Measurements from ENCODE around the gene DNAJC6.
"Not testable (repeated sequence)": the region's sequence is repeated elsewhere in the genome, so short reads cannot be mapped to it uniquely, and the experiment has no call there.

DNAJC6 gene

DNA sequence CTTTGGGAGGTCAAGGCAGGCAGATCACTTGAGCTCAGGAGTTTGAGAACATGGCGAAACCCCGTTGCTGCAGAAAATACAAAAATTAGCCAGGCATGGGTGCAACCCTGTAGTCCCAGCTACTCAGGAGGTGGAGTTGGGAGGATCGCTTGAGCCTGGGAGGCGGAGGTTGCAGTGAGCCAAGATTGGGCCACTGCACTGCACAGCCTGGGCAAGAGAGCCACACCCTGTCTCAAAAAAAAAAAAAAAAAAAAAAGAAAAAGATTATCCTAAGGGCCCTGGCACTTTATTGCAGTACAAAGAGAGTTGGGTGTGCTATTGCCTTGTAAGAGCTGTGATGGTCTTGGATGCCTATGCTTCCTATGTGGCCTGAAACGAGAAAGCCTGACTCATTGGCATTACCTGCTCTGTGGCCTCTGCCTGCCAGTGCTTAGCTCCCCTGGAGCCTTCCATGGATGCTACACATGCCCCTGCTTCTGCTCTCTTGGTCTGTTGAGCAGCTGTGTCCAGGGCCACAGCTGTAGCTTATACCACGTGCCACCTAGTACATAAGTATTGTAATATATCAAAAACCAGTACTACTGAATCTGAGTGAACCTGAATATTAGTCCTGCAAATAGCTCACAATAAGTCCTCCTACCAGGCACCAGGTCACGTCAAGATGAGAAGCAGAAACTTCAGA, 45.8 kb downstream of the DNAJC6 start:
- DNase-seq (ENCODE audit: low read depth): no peak

- no peak for DNase-seq (ENCODE audit: low read depth)
Measured at GRCh38 chr1:65357291-65357960, 48.1 kb downstream of the DNAJC6 start.

GRCh38 chr1:65359888-65360287, 50.5 kb downstream of the DNAJC6 start:
- DNase-seq (ENCODE audit: low read depth): no peak

- DNase-seq (ENCODE audit: low read depth): no peak
Measured at GRCh38 chr1:65360648-65361047, 51.3 kb downstream of the DNAJC6 start.

DNA sequence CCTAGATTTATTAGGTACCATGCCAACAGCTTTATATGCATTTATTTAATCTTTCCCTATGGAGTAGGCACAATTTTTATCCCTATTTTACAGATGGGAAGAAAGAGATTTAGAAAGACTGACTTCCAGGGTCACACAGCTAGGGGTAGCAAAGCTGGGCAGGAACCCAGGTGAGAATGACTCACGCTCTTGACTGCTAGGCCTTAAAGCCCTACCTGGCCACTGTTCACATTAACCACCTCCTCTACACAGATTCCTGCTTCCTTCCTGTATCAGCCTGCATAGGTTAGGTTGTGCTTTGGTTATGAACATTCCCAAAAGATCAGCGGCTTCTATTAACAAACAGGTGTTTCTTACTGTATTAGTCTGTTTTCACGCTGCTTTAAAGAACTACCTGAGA, 53.2 kb downstream of the DNAJC6 start:
- DNase-seq (ENCODE audit: low read depth): no peak

DNA sequence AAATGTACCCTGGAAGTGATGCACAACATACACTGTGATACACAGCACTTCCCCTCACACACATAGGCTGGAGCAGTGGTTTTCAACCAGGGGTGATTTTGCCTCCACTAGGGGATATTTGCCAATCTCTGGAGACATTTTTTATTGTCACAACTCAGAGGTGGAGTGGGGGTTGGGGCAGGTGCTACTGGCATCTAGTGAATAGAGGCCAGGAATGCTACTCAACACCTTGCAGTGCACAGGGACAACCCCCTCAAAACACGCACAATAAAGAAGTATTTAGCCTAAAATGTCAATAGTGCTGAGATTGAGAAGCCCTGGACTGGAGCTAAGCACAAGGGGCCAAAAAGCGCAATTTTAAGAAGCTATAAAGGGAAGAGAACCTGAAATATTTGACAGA, 54.1 kb downstream of the DNAJC6 start:
- no peak for DNase-seq (ENCODE audit: low read depth)

DNA sequence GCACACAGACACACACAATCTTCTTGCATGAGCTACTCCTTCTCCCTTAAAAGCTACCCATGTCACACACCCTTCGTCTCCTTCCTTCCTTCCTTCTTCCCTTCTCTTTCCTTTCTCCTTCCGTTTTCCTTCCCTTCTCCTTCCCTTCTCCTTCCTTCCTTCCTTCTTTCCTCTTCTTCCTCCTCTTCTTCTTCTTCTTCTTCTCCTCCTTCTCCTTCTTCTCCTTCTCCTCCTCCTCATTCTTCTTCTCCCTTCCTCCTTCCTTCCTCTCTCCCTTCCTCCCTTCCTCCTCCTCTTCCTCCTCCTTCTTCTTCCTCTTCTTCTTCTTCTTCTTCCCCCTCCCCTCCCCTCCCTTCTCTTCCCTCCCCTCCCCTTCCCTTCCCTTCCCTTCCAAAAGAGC, 59.1 kb downstream of the DNAJC6 start:
- DNase-seq (ENCODE audit: low read depth): no peak

DNA sequence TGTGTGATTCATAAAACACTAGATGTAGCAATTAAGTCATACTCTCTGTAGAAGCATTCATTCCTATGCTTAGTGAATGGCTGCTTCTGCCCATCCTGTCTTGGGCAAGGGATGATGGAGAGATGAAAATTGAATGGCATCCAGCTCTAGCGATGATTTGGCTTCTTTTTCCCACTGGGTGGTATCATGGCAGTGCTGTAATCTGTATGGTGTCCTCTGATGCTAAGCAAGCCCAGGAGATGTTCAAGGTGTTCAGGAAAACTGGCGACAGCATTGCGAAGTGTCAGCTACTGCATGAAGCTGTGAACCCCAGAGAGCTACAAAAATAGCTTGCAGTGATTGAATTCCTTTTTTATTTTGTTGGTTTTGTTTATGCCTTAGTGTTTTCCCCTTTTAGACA, 62.2 kb downstream of the DNAJC6 start:
- DNase-seq (ENCODE audit: low read depth): no peak

DNA sequence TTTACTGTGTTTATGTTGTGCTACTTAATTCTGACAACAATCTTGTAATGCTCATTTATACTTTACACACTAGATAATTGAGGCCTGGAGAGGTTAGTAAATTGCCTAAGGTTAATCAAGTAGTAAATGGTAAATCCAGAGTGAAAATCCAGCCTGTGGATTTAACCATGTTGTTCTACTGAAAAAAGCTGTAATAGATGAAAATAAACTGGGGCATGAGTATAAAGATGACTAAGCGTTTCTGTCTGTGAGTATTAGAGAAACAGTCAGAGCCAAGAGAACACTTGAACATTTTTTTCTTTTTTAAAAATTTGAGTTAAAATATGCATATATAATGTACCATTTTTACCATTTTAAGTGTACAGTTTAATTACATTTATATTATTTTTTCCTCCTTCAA, 63.2 kb downstream of the DNAJC6 start:
- DNase-seq (ENCODE audit: low read depth): no peak

DNA sequence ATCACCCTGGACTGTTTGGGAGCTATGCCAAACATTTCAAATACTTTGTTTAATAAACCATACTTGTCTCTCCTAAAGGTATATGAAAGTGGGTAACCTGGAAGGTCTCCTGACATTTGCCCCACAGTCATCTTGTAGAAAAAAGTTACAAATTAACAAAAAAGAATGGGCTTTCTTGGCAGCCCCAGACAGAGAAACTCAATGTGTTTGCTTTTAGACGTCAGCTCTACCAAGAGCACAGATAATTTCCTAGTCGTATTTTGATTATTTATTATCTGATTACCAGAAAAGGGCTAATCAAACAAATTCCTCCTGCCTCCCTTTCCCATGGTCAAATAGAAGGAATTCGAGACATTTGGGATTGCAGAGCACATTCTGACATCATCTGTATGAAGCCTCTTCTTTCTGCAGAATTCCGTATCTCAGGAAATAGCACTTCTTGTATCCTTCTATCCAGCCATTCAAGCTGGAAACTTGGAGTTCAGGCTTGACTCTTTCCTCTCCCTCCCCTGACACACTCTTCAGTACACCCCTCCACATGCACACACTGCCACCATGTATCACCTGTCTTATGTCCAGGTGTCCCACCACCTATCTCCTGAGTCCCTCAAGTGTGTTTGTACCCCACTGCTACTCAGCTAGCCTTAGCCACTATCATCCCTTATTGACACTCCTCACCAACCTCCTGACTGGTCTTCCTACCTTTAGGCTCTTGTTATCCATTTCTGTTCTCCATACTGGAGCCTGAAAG, 68.3 kb downstream of the DNAJC6 start:
- DNase-seq (ENCODE audit: low read depth): no peak

- DNase-seq (ENCODE audit: low read depth): no peak
Measured at GRCh38 chr1:65378247-65378946, 69.1 kb downstream of the DNAJC6 start.

GRCh38 chr1:65384426-65384825, 75.1 kb downstream of the DNAJC6 start:
- DNase-seq (ENCODE audit: low read depth): not testable (repeated sequence)

DNA sequence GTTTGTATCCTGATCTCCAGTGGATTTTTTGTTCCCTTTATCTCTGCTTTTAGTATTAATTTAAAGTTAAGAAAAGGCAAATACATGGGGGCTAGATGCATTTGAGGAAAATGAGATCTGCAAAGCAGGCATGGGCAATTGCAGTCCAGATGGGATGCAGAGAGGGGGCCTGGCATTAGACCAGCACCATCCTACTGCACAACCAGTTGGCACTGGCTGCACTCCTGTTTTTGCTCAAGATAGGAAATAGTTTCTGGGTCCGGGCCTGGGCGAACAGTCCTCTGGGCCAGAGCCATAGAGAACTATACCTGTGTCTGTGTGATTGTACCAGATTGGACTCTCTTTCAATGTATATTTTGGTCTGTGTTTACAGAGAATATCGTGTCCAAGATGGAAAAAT, 77.1 kb downstream of the DNAJC6 start:
- DNase-seq (ENCODE audit: low read depth): no peak

DNA sequence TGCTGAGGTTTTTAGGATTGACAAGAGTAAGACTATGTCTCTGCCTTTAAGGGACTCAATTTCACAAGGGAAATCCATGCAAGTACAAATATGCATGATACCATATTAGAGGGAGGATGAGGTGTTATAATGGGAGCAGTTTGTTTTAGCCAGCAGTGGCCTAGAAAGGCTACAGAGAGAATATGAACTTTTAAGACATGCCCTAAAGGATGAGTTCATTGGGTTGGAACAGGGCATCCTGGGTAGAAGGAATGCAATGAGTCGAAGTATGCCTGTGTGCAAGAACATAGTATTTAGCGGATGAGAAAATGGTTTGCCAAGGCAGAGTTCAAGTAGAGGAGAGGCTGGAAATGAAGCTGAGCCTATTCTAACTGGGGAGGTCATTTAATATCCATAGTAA, 78.5 kb downstream of the DNAJC6 start:
- DNase-seq (ENCODE audit: low read depth): no peak

DNA sequence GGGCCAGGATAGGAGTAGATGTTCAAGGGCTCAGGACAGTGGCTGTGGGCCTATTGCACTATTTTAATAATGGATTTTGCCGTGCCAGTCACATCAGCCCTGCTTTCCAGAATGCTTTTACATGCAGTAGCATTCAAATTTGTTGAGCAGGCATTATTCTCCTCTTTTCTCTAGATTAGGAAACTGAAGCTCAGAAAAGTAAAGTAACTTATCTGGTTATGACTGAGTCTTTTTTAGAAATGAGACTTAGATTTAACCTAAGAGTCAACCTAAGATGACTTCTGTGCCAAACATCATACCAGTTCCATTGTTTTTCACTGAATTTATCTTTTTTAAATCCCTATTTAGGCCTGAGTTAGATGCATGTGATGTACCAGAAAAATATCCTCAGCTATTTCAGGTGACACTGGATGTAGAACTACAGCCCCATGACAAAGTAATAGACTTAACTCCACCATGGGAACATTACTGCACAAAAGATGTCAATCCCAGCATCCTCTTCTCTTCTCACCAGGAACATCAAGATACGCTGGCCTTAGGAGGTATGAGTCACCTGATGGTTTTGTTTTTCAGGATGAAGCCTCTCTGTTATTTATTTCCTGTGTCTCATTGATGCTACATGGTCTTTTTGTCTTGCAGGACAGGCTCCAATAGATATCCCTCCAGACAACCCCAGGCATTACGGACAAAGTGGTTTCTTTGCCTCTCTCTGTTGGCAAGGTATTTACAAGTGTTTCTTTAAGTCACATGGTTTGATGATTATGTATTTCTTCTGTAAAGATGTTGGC, 79.8 kb downstream of the DNAJC6 start:
- DNase-seq (ENCODE audit: low read depth): no peak

- DNase-seq (ENCODE audit: low read depth): no peak
Measured at GRCh38 chr1:65392497-65392896, 83.2 kb downstream of the DNAJC6 start.

DNA sequence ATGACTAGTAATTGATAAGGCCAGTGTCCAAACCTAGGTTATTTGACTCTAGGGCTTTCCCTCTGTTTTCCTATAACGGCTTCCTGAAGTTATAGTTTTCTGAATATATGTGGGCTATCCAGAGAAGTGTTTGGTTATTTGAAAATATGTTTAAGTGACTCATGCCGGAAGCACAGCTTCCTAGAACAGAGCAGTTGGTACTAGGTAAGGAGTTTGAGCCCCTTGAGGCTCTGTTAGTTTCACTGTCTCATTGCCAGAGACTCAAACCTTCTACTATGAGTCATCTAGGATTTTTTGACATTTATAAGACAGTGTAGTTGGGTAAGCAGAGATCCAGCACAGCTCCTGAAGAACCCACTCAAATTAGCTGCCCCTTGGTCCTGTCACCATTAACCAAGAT, 84.0 kb downstream of the DNAJC6 start:
- DNase-seq (ENCODE audit: low read depth): no peak

DNA sequence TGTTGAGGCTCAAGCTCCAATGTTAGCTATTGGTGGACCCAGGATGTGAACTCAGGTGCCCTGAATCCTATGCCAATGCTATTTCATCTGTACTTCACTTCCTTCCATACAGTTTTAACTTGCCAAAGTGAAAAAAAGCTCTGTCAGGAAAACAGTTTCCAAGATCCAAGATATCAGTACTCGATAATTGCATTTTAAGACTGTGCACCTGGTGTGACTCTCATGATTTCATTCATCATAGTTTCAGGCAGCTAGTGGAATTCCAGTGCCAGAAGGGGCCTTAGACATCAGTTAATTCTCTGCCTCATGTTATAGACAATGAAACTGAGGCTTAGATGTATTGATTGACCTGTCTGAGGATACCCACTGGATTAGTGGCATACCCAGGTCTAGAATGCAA, 84.6 kb downstream of the DNAJC6 start:
- DNase-seq (ENCODE audit: low read depth): no peak

DNA sequence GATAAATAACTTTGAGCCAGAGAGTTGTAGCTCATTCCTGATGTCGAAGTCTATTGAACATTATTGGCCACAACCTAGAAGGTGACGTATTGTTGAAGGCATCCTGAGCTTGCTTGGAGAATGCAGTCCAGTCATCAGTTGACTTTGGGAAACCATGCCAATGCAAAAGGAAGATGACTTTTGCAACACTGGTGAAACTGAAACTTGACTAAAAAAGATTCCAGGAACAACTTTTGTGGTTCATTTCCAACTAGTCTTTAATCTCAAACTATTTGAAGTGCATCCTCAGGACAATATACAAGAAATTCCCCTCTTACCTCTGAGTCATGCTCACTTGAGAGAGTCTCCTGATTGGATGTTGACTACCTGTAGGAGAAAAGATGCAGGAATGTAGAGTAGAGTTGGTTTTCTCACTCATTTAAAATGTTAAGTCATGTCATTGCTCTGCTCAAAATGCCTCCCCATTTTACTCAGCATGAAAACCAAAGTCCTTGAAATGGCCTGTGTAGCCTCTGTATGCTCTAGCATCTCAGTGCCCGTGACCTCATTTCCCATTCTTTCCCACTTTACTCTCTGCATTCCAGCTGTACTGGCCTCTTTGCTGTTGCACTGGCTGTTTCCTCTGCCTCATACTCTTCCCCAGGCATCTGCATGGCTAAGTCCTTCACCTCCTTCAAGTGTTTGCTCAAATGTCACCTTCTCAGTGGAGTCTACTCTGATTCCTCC, 86.7 kb downstream of the DNAJC6 start:
- DNase-seq (ENCODE audit: low read depth): no peak

DNA sequence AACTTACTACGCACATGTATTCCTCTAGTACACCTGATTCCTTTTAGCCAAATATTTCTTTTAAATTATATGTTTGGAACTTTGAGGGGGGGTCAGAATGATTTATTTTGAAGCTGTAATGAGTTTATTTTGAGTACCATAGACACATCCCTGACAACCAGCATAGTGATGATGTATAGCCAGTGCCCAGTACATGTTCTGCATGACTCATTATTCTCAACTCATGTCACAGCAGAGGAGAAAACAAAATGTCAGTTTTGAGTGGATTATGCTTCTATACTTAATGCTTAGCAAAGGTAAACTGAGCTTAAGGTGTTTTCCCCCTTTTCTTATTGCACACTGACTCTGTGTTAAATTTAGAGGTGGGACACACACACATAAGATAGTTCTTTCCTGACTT, 88.7 kb downstream of the DNAJC6 start:
- DNase-seq (ENCODE audit: low read depth): no peak

DNA sequence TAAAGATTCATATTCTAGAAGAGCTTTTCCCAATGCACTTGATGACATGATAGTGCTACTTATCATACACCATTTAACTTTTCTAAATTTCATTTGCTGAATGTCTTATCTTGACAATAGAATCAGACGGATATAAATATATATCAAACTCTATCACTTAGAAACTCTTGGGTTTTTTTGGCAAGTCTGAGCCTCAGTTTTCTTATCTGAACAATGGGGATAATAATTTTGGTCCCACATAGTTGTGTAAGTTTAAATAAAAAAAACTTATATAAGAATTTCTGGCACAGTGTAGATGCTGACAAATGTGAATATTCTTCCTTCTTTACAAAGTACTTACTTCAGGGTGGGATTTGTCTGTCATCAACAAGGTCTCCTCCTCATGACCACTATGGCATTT, 89.7 kb downstream of the DNAJC6 start:
- DNase-seq (ENCODE audit: low read depth): no peak

Data from stimulated activated CD8-positive, alpha-beta memory T cell treated with anti-CD3 and anti-CD28 coated beads, Interleukin-7, amount 100 ng/mL, for 24 hours (primary cell).